MM.1S (cell line): ENCODE data around the gene DCBLD2.

Experiments used
- DNase-seq: peaks from one replicate; pipeline ENCODE4 v3.0.0-alpha.2; 2015
- H2AFZ ChIP-seq: fragments of 300-600 bp; sonication (generic); 2 replicates; pipeline ENCODE4 v1.6.0; 2016; ENCODE audit warnings: antibody characterized with exemption, low read length
- H3F3A ChIP-seq: fragments of 300-600 bp; sonication (generic); 2 replicates; pipeline ENCODE4 v1.6.1; 2016; ENCODE audit warnings: mild to moderate bottlenecking, antibody characterized with exemption, low read length, moderate library complexity, mixed read lengths; ENCODE audit not compliant: insufficient read depth
- H3K27ac ChIP-seq: fragments of 300-600 bp; sonication (generic); 2 replicates; pipeline ENCODE4 v1.5.1; 2016; ENCODE audit warnings: mild to moderate bottlenecking, low read length
- H3K27me3 ChIP-seq: fragments of 300-600 bp; sonication (generic); replicated peaks from 2 replicates; pipeline ENCODE4 v1.6.0; 2016; ENCODE audit warnings: low read length; ENCODE audit not compliant: insufficient read depth
- H3K36me3 ChIP-seq: fragments of 300-600 bp; sonication (generic); replicated peaks from 2 replicates; pipeline ENCODE4 v1.6.1; 2016; ENCODE audit warnings: mild to moderate bottlenecking, low read length, mixed read lengths; ENCODE audit not compliant: insufficient read depth
- H3K4me1 ChIP-seq: fragments of 300-600 bp; sonication (generic); 2 replicates; pipeline ENCODE4 v1.6.1; 2016; ENCODE audit warnings: low read length, mixed read lengths
- H3K4me2 ChIP-seq: fragments of 300-600 bp; sonication (generic); 2 replicates; pipeline ENCODE4 v1.6.0; 2016; ENCODE audit warnings: low read depth, low read length
- H3K4me3 ChIP-seq: fragments of 300-600 bp; sonication (generic); 2 replicates; pipeline ENCODE4 v1.5.1; 2016; ENCODE audit warnings: low read length, mixed read lengths
- H3K79me2 ChIP-seq: fragments of 300-600 bp; sonication (generic); 2 replicates; pipeline ENCODE4 v1.6.1; 2016; ENCODE audit warnings: mixed run types, low read length, mixed read lengths
- H3K9ac ChIP-seq: fragments of 300-600 bp; sonication (generic); 2 replicates; pipeline ENCODE4 v1.6.1; 2016; ENCODE audit warnings: low read length, mixed read lengths
- H3K9me2 ChIP-seq: fragments of 300-600 bp; sonication (generic); replicated peaks from 2 replicates; pipeline ENCODE4 v1.6.1; 2016; ENCODE audit warnings: mild to moderate bottlenecking, low read length, mixed read lengths; ENCODE audit not compliant: insufficient read depth
- H3K9me3 ChIP-seq: fragments of 300-600 bp; sonication (generic); replicated peaks from 2 replicates; pipeline ENCODE4 v1.6.1; 2016; ENCODE audit warnings: mild to moderate bottlenecking, low read length, mixed read lengths; ENCODE audit not compliant: insufficient read depth
- H4K20me1 ChIP-seq: fragments of 300-600 bp; sonication (generic); 2 replicates; pipeline ENCODE4 v1.6.1; 2016; ENCODE audit warnings: mild to moderate bottlenecking, low read length, moderate library complexity, mixed read lengths; ENCODE audit not compliant: insufficient read depth
- EZH2 ChIP-seq: fragments of 300-600 bp; sonication (generic); optimal IDR thresholded peaks from 2 replicates; pipeline ENCODE3; 2017; ENCODE audit warnings: low read depth, mild to moderate bottlenecking, antibody characterized with exemption, low read length, mixed read lengths
- EZH2phosphoT487 ChIP-seq: fragments of 300-600 bp; sonication (generic); IDR thresholded peaks from 2 replicates; pipeline ENCODE4 v1.6.1; 2018; ENCODE audit warnings: antibody characterized with exemption, low read length
- TF ChIP-seq, protein P1 (sequence below): fragments of 300-600 bp; sonication (generic); IDR thresholded peaks from 2 replicates; pipeline ENCODE4 v1.5.1; 2016; ENCODE audit warnings: antibody characterized with exemption, low read length, mixed read lengths

DCBLD2 gene

DNA sequence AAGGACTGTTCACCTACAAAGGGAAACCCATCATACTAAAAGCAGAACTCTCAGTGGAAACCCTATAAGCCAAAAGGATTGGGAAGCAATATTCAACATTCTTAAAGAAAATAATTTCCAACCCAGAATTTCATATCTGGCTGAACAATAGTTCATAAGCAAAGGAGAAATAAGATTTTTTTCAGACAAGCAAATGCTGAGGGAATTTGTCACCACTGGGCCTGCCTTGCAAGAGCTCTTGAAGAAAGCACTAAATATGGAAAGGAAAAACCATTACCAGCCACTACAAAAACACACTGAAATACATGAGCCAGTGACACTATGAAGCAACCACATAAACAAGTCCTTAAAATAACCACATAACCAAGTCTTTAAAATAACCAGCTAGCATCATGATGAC, 28.9 kb upstream of the DCBLD2 start:
- Histone ChIP-seq H3K36me3 (no peaks in the 10 kb centered on the region), H3K9ac (no peak overlapping the region), H3K4me3 (no peak overlapping the region), H3K4me1 (no peaks in the 10 kb centered on the region), H3K9me3 (no peaks in the 10 kb centered on the region), H3K9me2 (no peaks in the 10 kb centered on the region), H3K79me2 (no peaks in the 10 kb centered on the region), H3F3A (no peaks in the 10 kb centered on the region), H2AFZ (no peak overlapping the region), H4K20me1 (no peaks in the 10 kb centered on the region), H3K27me3 (no peaks in the 10 kb centered on the region), H3K4me2 (no peak overlapping the region), H3K27ac (no peak overlapping the region)
- TF ChIP-seq EZH2 (no peak), EZH2phosphoT487 (no peak)
- DNase-seq = no peak

DNA sequence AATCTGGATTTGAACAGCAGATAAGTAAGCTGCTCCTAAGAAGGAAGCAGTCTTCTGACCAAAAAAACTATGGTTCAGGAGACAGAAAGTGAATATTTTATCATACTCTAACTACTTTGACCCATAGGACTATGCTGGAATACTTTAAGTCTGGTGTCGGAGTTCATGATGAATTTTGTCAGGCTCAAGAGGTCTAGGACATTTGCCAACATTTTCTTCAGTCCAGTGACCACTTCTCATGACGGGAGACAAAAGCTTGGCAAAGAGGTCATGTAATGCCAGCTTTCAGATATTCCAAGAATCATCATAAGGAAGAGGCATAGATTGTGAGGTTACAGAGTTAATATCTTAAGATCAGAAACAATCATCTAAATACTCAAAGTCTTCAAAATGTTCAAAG, 20.5 kb upstream of the DCBLD2 start:
- Histone ChIP-seq H3F3A (no peaks in the 10 kb centered on the region), H3K9ac (no peak overlapping the region), H4K20me1 (no peaks in the 10 kb centered on the region), H3K36me3 (no peaks in the 10 kb centered on the region), H3K4me1 (no peaks in the 10 kb centered on the region), H3K9me3 (no peaks in the 10 kb centered on the region), H2AFZ (no peak overlapping the region), H3K4me2 (no peak overlapping the region), H3K4me3 (no peak overlapping the region), H3K27ac (no peak overlapping the region), H3K79me2 (no peaks in the 10 kb centered on the region), H3K27me3 (no peaks in the 10 kb centered on the region), H3K9me2 (no peaks in the 10 kb centered on the region)
- TF ChIP-seq, protein P1, sequence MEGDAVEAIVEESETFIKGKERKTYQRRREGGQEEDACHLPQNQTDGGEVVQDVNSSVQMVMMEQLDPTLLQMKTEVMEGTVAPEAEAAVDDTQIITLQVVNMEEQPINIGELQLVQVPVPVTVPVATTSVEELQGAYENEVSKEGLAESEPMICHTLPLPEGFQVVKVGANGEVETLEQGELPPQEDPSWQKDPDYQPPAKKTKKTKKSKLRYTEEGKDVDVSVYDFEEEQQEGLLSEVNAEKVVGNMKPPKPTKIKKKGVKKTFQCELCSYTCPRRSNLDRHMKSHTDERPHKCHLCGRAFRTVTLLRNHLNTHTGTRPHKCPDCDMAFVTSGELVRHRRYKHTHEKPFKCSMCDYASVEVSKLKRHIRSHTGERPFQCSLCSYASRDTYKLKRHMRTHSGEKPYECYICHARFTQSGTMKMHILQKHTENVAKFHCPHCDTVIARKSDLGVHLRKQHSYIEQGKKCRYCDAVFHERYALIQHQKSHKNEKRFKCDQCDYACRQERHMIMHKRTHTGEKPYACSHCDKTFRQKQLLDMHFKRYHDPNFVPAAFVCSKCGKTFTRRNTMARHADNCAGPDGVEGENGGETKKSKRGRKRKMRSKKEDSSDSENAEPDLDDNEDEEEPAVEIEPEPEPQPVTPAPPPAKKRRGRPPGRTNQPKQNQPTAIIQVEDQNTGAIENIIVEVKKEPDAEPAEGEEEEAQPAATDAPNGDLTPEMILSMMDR = no peak
- no peak for TF ChIP-seq EZH2phosphoT487
- TF ChIP-seq EZH2 = no peak
- no peak for DNase-seq

DNA sequence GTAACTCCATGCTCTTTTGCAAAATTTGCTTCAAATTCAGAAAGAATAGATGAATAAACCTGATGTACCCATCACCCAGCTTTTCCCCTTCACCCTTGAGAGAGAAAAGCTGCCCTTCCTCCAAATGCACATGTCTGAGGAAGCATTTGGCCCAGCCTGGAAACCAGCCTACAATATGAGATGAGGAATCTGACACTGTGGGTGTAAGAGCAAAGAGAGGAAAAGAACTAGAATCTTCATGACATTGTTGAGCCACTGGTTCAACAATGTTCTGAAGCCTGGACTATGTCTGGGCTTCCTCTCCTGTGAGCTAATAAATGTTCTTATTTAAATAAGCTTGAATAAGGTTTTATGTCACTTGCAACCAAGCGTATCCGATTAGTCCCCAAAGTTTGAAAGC, 18.7 kb upstream of the DCBLD2 start:
- no peaks in the 10 kb centered on the region for H3K27me3 ChIP-seq
- no peaks in the 10 kb centered on the region for H4K20me1 ChIP-seq
- H3K9me2 ChIP-seq = no peaks in the 10 kb centered on the region
- no peak overlapping the region for H3K9ac ChIP-seq
- no peak for DNase-seq
- no peak overlapping the region for H3K27ac ChIP-seq
- H3F3A ChIP-seq = no peaks in the 10 kb centered on the region
- no peaks in the 10 kb centered on the region for H3K4me1 ChIP-seq
- no peaks in the 10 kb centered on the region for H3K9me3 ChIP-seq
- no peak overlapping the region for H3K4me3 ChIP-seq
- TF ChIP-seq EZH2 (no peak), EZH2phosphoT487 (no peak)
- TF ChIP-seq, protein P1 = no peak
- no peak overlapping the region for H3K4me2 ChIP-seq
- H3K79me2 ChIP-seq = no peaks in the 10 kb centered on the region
- H2AFZ ChIP-seq = no peak overlapping the region
- H3K36me3 ChIP-seq = no peaks in the 10 kb centered on the region

DNA sequence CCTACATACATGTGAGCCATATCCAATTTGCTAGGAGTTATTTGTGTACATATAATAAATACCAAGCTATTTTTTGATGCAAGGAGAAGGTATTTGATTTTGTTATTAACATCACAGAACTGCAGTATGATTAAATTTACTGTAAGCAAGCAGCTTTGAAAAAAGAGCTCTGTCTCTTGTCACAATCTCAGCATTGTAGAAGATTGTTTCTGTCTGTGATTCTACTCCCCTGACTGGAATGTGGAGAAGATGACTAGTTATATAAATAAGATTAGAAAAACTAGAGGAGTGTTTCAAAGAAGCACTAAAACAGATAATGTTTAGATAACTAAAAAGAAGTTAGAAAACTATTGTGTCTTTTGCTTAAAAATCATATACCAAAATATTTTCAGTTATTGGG, 17.1 kb upstream of the DCBLD2 start:
- H3K9me3 ChIP-seq = no peaks in the 10 kb centered on the region
- no peak overlapping the region for H3K9ac ChIP-seq
- no peak for TF ChIP-seq EZH2
- TF ChIP-seq, protein P1 = no peak
- no peak for TF ChIP-seq EZH2phosphoT487
- no peaks in the 10 kb centered on the region for H3K79me2 ChIP-seq
- H3F3A ChIP-seq = no peaks in the 10 kb centered on the region
- H3K4me2 ChIP-seq = no peak overlapping the region
- DNase-seq = no peak
- H4K20me1 ChIP-seq = no peaks in the 10 kb centered on the region
- H3K36me3 ChIP-seq = no peaks in the 10 kb centered on the region
- no peaks in the 10 kb centered on the region for H3K9me2 ChIP-seq
- no peak overlapping the region for H3K27ac ChIP-seq
- no peaks in the 10 kb centered on the region for H3K4me1 ChIP-seq
- no peaks in the 10 kb centered on the region for H3K27me3 ChIP-seq
- H3K4me3 ChIP-seq = no peak overlapping the region
- no peak overlapping the region for H2AFZ ChIP-seq
